BE2C (cell line): ENCODE data around the gene NEXN.
A peak's percentile ranks its signal among the peaks of the same experiment; 100 is the strongest.

Experiments
- DNase-seq: peaks from one replicate; pipeline ENCODE4 v3.0.0-alpha.2; 2020
- H3K27me3 ChIP-seq: fragments of 250-450 bp; sonication (Bioruptor Pico); 2 replicates; pipeline ENCODE4 v1.5.1; 2020; ENCODE audit warnings: mild to moderate bottlenecking
- H3K36me3 ChIP-seq: fragments of 250-450 bp; sonication (Bioruptor Pico); 2 replicates; pipeline ENCODE4 v1.5.1; 2020; ENCODE audit warnings: mild to moderate bottlenecking
- H3K4me1 ChIP-seq: fragments of 250-450 bp; sonication (Bioruptor Pico); 2 replicates; pipeline ENCODE4 v1.5.1; 2020
- H3K4me3 ChIP-seq: 2 replicates; pipeline ENCODE4 v1.5.1; 2011; ENCODE audit warnings: low read depth, low read length
- H3K9me3 ChIP-seq: fragments of 250-450 bp; sonication (Bioruptor Pico); 2 replicates; pipeline ENCODE4 v1.5.1; 2020
- CTCF ChIP-seq: IDR thresholded peaks from 2 replicates; pipeline ENCODE4 v1.5.1; 2012; ENCODE audit warnings: mild to moderate bottlenecking, low read depth, low read length

The NEXN gene

GRCh38 chr1:77929806-77930205, 41.4 kb downstream of the NEXN start:
- no peak for DNase-seq
- no peak for TF ChIP-seq CTCF
- Histone ChIP-seq H3K36me3 (no peaks in the 10 kb centered on the region), H3K4me1 (no peaks in the 10 kb centered on the region), H3K9me3 (no peaks in the 10 kb centered on the region), H3K27me3 (no peaks in the 10 kb centered on the region), H3K4me3 (no peak overlapping the region)

- TF ChIP-seq CTCF = no peak
- H3K4me1 ChIP-seq = no peaks in the 10 kb centered on the region
- no peaks in the 10 kb centered on the region for H3K36me3 ChIP-seq
- H3K27me3 ChIP-seq = no peaks in the 10 kb centered on the region
- H3K4me3 ChIP-seq = no peak overlapping the region
- no peak for DNase-seq
- H3K9me3 ChIP-seq = no peaks in the 10 kb centered on the region
Measured at GRCh38 chr1:77938651-77939050, 50.2 kb downstream of the NEXN start.

DNA sequence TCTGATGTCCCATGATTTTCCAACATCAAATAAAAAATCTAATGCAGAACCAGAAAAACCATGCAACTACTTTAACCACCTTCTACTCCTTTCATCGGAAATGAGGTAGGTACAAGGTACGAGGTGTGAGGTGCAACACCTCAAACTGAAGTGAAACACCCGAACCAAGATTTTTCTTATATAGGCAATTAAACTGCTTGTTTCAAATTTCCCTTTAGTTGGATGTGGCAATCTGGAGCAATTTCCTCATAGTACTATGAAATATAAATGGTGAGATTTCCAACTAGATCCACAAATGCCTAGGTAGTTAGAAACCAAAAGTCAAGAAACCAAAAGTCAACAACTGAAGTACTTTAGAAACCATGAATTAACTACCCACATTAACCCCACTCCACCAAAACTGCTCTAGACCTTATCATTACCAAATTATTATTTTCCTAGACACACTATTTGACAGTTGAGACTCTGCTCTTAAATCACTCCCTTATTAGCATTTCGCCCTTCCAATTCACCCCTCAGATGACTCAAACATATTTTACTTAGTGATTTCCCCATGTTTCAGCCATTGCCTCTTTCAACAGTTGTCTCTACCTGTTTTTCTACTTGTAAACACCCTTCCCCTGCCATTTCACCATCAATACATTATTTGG, 52.6 kb downstream of the NEXN start:
- no peak overlapping the region for H3K4me3 ChIP-seq
- H3K36me3 ChIP-seq = peaks cover 4% of the 10 kb centered on the region; the same call in 1 of the 2 replicates
- DNase-seq = no peak
- no peaks in the 10 kb centered on the region for H3K4me1 ChIP-seq
- no peak for TF ChIP-seq CTCF
- H3K27me3 ChIP-seq = no peaks in the 10 kb centered on the region
- no peaks in the 10 kb centered on the region for H3K9me3 ChIP-seq

GRCh38 chr1:77942400-77943140, 54.1 kb downstream of the NEXN start:
- Histone ChIP-seq H3K36me3 (peaks cover 4% of the 10 kb centered on the region), H3K9me3 (no peaks in the 10 kb centered on the region)
- no peak for DNase-seq

GRCh38 chr1:77945345-77945744, 56.9 kb downstream of the NEXN start:
- H3K36me3 ChIP-seq = peaks cover 7% of the 10 kb centered on the region
- no peak for DNase-seq
- H3K4me1 ChIP-seq = no peaks in the 10 kb centered on the region
- no peaks in the 10 kb centered on the region for H3K27me3 ChIP-seq
- no peak for TF ChIP-seq CTCF
- H3K9me3 ChIP-seq = no peaks in the 10 kb centered on the region
- no peak overlapping the region for H3K4me3 ChIP-seq

More at GRCh38 chr1:77942400-77943140, 54.1 kb downstream of the NEXN start:
- H3K4me1 ChIP-seq = no peaks in the 10 kb centered on the region
- no peaks in the 10 kb centered on the region for H3K27me3 ChIP-seq
- no peak overlapping the region for H3K4me3 ChIP-seq
- no peak for TF ChIP-seq CTCF

DNA sequence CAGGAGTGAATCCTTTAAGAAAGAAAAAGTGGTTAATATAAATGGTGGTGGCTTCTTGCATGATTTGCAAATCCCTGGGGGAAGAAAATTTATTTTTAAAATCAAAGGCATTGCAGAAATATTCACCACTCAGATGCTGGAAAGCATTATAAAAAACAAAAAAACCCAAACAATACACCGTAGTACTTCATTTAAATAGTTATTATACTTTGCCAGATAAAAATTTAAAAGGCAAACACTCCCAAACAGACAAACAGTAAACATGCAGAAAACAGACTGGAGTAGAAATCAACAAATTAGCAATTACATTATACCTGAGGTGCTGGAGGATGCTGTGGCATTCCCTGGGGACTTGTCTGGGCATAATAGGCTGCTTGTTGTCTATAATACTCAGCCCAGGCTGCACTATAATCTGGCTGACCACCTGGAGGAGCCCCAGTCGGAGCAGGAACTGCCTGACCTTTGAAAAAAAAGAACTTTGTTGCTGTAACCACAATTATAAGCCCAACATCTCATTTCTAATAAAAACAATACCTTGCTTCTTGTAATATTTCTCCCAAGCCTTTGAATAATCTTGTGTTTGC, 60.5 kb downstream of the NEXN start:
- Histone ChIP-seq H3K4me3 (no peak overlapping the region), H3K27me3 (no peaks in the 10 kb centered on the region), H3K9me3 (no peaks in the 10 kb centered on the region), H3K4me1 (no peaks in the 10 kb centered on the region), H3K36me3 (peaks cover 13% of the 10 kb centered on the region)
- 0 out of 2 replicates have a peak, but pooled peaks have one; percentile 8 for TF ChIP-seq CTCF
- peak; percentile 28 for DNase-seq
